ENCODE data around the gene IFT88. TPM values are rescaled to one million over a fixed set of nuclear protein-coding genes. Genes with fewer than 3 reads are reported as not detected.

IFT88 gene
- total RNA-seq, 1 donor from 2014 or later = 8.7 TPM

DNA sequence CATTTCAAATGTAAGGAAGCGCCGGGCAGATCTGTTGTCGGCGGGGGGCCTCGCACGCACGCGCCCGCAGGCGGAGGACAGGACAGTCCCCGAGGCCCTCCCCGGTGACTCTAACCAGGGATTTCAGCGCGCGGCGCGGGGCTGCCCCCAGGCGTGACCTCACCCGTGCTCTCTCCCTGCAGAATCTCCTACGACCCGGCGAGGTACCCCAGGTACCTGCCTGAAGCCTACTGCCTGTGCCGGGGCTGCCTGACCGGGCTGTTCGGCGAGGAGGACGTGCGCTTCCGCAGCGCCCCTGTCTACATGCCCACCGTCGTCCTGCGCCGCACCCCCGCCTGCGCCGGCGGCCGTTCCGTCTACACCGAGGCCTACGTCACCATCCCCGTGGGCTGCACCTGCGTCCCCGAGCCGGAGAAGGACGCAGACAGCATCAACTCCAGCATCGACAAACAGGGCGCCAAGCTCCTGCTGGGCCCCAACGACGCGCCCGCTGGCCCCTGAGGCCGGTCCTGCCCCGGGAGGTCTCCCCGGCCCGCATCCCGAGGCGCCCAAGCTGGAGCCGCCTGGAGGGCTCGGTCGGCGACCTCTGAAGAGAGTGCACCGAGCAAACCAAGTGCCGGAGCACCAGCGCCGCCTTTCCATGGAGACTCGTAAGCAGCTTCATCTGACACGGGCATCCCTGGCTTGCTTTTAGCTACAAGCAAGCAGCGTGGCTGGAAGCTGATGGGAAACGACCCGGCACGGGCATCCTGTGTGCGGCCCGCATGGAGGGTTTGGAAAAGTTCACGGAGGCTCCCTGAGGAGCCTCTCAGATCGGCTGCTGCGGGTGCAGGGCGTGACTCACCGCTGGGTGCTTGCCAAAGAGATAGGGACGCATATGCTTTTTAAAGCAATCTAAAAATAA is 154.7 kb downstream of the IFT88 start:
- TF ChIP-seq, protein P1, sequence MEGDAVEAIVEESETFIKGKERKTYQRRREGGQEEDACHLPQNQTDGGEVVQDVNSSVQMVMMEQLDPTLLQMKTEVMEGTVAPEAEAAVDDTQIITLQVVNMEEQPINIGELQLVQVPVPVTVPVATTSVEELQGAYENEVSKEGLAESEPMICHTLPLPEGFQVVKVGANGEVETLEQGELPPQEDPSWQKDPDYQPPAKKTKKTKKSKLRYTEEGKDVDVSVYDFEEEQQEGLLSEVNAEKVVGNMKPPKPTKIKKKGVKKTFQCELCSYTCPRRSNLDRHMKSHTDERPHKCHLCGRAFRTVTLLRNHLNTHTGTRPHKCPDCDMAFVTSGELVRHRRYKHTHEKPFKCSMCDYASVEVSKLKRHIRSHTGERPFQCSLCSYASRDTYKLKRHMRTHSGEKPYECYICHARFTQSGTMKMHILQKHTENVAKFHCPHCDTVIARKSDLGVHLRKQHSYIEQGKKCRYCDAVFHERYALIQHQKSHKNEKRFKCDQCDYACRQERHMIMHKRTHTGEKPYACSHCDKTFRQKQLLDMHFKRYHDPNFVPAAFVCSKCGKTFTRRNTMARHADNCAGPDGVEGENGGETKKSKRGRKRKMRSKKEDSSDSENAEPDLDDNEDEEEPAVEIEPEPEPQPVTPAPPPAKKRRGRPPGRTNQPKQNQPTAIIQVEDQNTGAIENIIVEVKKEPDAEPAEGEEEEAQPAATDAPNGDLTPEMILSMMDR (IDR thresholded peaks at IDR 0.05; ENCODE audit: partially characterized antibody, unreplicated experiment) = no peak
- Mint-ChIP-seq H3K4me3 (ENCODE audit: unreplicated experiment) (peak overlapping the region; percentile 69), H3K27ac (ENCODE audit: unreplicated experiment) (no peak overlapping the region), H3K4me1 (ENCODE audit: low read depth, unreplicated experiment) (peaks cover 7% of the 10 kb centered on the region), H3K36me3 (ENCODE audit: unreplicated experiment) (no peaks in the 10 kb centered on the region), H3K9me3 (ENCODE audit: unreplicated experiment) (peaks cover 2% of the 10 kb centered on the region), H3K27me3 (ENCODE audit: unreplicated experiment) (peaks cover 5% of the 10 kb centered on the region)
- DNase-seq = peak; percentile 68

DNA sequence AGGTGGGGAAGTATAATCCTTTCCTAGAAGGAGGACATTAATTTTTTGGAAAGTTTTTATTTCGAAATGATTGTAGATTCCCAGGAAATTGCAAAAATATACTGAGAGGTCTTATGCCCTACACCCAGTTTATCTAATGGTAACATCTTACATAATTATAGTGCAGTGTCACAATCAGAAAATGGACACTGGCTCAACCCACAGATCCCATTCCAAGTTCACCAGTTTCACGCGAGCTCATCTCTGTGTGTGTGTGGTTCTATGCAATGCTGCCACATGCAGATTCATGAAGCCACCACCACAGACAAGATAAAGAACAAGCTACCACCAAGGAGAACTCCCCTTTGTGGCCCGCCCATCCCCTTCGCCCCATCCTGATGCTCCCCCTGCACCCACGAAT is 160.9 kb downstream of the IFT88 start:
- TF ChIP-seq, protein P1 (IDR thresholded peaks at IDR 0.05; ENCODE audit: partially characterized antibody, unreplicated experiment) = no peak
- Mint-ChIP-seq H3K27ac (ENCODE audit: unreplicated experiment) (no peak overlapping the region), H3K27me3 (ENCODE audit: unreplicated experiment) (peaks cover 4% of the 10 kb centered on the region)

DNA sequence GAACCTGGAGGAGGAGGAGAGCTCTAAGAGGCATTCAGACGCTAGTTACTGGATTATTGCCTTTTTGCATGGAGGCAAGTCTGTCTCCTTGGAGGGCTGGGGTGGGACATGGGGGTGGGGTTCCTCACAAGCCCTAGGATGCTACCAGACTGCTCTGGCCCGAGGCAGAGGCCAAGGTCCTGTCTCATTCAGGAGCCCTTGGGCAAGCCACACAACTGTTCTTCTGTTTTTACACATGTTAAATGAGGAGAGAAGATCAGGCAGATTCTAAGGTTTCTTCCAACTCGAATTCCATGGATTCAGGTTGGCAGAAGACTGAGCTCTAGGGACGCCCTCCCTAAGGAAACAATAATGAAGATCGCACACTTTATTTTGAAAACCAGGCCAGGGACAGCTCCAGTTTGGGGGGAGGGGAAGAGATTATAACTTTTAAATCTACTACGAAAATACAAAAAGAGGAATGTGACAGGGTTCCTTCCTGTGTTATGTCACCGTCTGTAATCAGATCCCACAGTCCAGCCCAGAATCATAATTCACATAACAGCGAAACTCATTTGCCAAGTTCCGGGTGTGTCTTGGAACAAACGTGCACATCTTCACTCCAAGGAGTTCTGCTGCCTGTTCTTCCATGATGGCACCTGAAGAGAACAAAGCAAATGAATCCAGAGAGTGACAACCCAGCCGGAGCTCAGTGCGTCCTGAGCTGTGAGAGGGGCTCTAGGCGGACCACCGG is 161.8 kb downstream of the IFT88 start:
- H3K4me3 Mint-ChIP-seq (ENCODE audit: unreplicated experiment) = no peak overlapping the region

More for the DNA sequence above, 160.9 kb downstream of the IFT88 start:
- Mint-ChIP-seq H3K36me3 (ENCODE audit: unreplicated experiment) (no peaks in the 10 kb centered on the region), H3K4me3 (ENCODE audit: unreplicated experiment) (no peak overlapping the region), H3K9me3 (ENCODE audit: unreplicated experiment) (peaks cover 4% of the 10 kb centered on the region), H3K4me1 (ENCODE audit: low read depth, unreplicated experiment) (peaks cover 2% of the 10 kb centered on the region)
- no peak for DNase-seq

DNA sequence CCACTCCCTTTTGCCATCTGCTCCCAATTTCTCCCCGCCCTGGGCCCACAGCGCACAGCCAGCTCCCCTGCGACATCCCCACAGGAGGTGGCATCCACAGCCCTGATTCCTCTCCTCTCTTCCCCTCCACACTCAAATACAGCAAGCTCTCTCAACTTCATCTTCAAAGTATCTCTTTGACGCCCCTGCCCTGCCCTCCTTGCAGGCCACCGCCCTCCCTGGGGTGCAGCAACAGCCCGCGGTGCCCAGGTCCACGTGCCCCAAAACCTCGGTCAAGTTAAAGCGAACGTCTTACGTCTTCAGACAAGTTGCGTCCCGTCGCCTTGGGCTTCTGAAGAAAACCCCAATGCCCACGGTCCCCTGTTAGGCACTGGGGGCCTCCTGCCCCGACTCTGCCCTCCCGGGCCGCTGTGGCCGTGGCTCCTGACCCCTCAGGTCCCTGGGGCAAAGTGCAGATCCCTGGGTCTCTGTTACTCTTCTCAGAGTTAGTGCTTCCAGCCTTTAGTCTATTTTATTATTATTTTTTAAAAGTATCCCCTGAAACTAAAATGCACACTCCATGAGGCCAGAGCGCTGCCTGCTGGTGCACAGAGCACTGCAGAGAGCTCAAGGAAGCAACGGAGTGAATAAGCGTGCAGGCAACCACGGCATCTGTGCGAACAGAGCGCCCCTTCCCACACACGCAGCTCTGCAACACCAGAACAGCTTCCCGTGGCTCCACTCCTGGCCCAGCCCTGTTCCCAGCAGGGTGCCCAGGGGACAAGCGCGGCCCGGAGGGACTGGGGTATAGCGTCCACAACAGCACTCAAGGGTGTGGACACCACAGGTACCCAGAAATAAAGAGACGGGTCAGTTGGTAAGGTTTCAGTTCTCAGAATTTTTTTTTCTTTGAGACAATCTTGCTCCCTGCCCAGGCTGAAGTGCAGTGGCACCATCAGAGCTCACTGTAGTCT is 163.0 kb downstream of the IFT88 start:
- TF ChIP-seq, protein P1 (IDR thresholded peaks at IDR 0.05; ENCODE audit: partially characterized antibody, unreplicated experiment) = no peak
- H3K36me3 Mint-ChIP-seq (ENCODE audit: unreplicated experiment) = no peaks in the 10 kb centered on the region
- H3K27me3 Mint-ChIP-seq (ENCODE audit: unreplicated experiment) = peaks cover 3% of the 10 kb centered on the region
- H3K9me3 Mint-ChIP-seq (ENCODE audit: unreplicated experiment) = peaks cover 4% of the 10 kb centered on the region
- H3K4me3 Mint-ChIP-seq (ENCODE audit: unreplicated experiment) = no peak overlapping the region
- H3K27ac Mint-ChIP-seq (ENCODE audit: unreplicated experiment) = no peak overlapping the region
- DNase-seq = no peak
- peaks cover 2% of the 10 kb centered on the region for H3K4me1 Mint-ChIP-seq (ENCODE audit: low read depth, unreplicated experiment)

More for the DNA sequence above, 161.8 kb downstream of the IFT88 start:
- no peak for DNase-seq
- H3K36me3 Mint-ChIP-seq (ENCODE audit: unreplicated experiment) = no peaks in the 10 kb centered on the region
- TF ChIP-seq, protein P1 (IDR thresholded peaks at IDR 0.05; ENCODE audit: partially characterized antibody, unreplicated experiment) = no peak
- H3K4me1 Mint-ChIP-seq (ENCODE audit: low read depth, unreplicated experiment) = peaks cover 2% of the 10 kb centered on the region
- H3K27me3 Mint-ChIP-seq (ENCODE audit: unreplicated experiment) = peaks cover 3% of the 10 kb centered on the region
- H3K9me3 Mint-ChIP-seq (ENCODE audit: unreplicated experiment) = peaks cover 4% of the 10 kb centered on the region
- no peak overlapping the region for H3K27ac Mint-ChIP-seq (ENCODE audit: unreplicated experiment)

All from glutamatergic neuron (in vitro differentiated cells).